GM18868 (cell line): ENCODE data around the gene DCAF6.
"Not testable (repeated sequence)": the region's sequence is repeated elsewhere in the genome, so short reads cannot be mapped to it uniquely, and the experiment has no call there.

ENCODE experiments used
- ATAC-seq: cut with Tn5 transposase; IDR thresholded peaks from one replicate; pipeline ENCODE4 v1.9.1; 2021; ENCODE audit warnings: mild to moderate bottlenecking, moderate library complexity; ENCODE audit not compliant: unreplicated experiment

The DCAF6 gene, protein sequence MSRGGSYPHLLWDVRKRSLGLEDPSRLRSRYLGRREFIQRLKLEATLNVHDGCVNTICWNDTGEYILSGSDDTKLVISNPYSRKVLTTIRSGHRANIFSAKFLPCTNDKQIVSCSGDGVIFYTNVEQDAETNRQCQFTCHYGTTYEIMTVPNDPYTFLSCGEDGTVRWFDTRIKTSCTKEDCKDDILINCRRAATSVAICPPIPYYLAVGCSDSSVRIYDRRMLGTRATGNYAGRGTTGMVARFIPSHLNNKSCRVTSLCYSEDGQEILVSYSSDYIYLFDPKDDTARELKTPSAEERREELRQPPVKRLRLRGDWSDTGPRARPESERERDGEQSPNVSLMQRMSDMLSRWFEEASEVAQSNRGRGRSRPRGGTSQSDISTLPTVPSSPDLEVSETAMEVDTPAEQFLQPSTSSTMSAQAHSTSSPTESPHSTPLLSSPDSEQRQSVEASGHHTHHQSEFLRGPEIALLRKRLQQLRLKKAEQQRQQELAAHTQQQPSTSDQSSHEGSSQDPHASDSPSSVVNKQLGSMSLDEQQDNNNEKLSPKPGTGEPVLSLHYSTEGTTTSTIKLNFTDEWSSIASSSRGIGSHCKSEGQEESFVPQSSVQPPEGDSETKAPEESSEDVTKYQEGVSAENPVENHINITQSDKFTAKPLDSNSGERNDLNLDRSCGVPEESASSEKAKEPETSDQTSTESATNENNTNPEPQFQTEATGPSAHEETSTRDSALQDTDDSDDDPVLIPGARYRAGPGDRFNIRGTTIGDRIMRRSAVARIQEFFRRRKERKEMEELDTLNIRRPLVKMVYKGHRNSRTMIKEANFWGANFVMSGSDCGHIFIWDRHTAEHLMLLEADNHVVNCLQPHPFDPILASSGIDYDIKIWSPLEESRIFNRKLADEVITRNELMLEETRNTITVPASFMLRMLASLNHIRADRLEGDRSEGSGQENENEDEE

GRCh38 chr1:167936068-167936929, at the start of gene DCAF6:
TSS of gene DCAF6 (plus strand) at chr1:167936683. CDS start at chr1:167936912, 229 bp downstream.
- peak; percentile 77 for ATAC-seq

- ATAC-seq: not testable (repeated sequence)
Observed at GRCh38 chr1:167887187-167887586, 49.3 kb upstream of the DCAF6 start.

DNA sequence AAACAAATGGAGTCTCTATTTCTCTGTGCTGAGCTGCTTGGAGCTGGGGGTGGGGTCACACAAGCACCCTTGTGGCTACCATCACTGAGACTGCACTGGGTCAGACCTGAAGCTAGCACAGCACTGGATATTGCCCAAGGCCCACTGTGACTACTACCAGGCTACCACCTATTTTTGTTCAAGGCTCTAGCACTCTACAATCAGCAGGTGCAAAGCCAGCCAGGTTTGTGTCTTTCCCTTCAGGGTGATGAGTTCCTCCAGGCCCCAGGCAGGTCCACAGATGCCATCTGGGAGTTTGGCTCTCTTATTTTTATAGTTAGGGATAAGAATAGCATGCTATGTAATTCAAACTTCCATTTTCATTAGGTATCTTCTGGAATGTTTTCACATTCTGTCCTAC, 46.1 kb upstream of the DCAF6 start:
- no peak for ATAC-seq

- ATAC-seq: no peak
Observed at GRCh38 chr1:167893798-167894197, 42.7 kb upstream of the DCAF6 start.

GRCh38 chr1:167898578-167899222, 37.8 kb upstream of the DCAF6 start:
- no peak for ATAC-seq

- peak; percentile 93 for ATAC-seq
Observed at GRCh38 chr1:167899253-167899681, 37.2 kb upstream of the DCAF6 start.

GRCh38 chr1:167900907-167901306, 35.6 kb upstream of the DCAF6 start:
- no peak for ATAC-seq

GRCh38 chr1:167904652-167905130, 31.8 kb upstream of the DCAF6 start:
- no peak for ATAC-seq

- no peak for ATAC-seq
Observed at GRCh38 chr1:167905182-167905581, 31.3 kb upstream of the DCAF6 start.

GRCh38 chr1:167905671-167906070, 30.8 kb upstream of the DCAF6 start:
- no peak for ATAC-seq

DNA sequence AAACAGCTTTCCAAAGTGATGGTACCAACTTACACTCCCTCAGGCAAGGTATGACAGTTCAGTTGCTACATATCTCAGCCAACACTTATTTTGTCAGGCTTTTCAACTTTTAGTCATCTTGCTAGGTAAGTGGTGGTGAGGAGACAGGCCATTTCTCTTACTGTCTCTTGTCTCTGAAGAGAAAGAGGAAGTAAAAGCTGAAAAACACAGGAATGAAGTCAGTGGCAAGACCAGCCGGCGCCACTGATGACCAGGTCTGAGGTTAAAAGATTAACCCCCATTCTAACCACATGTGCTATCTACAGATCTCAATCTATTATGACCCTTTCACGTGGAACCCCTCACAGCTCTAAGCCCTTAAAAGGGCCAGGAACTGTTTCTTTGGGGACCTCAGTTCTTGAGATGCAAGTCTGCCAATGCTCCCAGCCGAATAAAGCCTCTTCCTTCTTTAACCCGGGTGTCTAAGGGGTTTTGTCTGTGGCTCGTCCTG, 26.7 kb upstream of the DCAF6 start:
- ATAC-seq: no peak

GRCh38 chr1:167910530-167910929, 26.0 kb upstream of the DCAF6 start:
- no peak for ATAC-seq

- ATAC-seq: no peak
Observed at GRCh38 chr1:167911413-167911812, 25.1 kb upstream of the DCAF6 start.

- no peak for ATAC-seq
Observed at GRCh38 chr1:167912294-167912693, 24.2 kb upstream of the DCAF6 start.

DNA sequence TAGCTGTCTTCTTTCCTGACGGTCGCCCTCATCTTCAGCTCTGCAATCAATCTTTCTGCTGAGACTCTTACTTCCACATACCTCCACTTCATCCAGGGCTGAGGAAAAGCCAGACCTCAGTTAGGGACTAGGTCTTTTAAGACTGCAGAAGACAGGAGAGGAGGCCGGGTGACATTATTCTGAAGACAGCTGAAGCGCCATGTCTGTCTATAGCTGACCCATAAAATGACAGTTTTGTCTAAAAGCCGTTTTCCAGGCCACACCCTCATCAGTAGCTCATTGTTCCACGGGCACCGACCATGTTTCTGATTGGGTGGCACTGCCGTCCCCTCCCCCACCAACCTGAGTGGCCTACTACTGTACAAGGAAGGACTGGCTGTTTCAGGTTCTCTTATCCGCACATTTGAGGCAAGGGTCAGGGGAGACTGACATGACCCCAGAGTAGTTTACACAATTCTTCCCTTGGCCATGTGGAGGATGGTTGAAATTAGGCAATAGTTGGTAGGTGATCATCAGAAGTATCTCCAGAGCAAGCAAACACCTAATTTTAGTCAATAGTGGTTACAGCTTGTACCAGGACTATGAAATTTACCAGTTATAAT, 22.5 kb upstream of the DCAF6 start, which contains the start of gene ADCY10:
Gene ADCY10 (minus strand): TSS at position 240 of the 602 bp plus-strand sequence. CDS start 8,994 bp downstream, outside the sequence.
- no peak for ATAC-seq

- no peak for ATAC-seq
Observed at GRCh38 chr1:167915569-167915968, 20.9 kb upstream of the DCAF6 start.

DNA sequence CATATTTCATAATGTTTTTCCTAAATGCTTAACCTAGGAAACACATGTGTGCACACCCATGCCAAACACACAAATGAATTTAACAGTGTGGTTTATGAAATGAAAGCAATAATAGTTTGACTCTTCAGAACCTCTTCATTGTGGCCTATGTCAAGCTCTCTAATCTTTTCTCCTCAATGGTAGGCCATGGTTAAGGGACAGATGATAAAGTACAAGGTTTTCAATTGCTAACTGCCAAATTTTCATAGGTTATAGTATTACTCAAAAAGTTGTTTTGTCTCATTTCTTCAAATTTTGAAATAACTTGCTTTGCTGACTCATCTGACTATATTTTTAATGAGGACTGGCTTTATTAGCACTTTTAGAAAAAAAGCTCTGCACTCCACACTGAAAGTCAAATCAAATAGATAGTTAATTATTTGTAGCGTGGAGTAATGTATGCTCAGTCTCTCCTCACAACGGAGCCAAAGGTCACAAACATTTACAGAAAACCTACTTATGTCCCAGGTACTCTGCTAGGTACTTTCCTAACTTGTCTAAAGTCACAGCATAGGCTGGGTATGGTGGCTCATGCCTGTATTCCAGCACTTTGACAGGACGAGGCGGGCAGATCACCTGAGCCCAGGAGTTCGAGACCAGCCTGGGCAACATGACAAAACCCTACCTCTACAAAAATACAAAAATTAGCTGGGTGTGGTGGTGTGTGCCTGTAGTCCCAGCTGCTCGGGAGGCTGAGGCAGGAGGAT, 19.5 kb upstream of the DCAF6 start:
- no peak for ATAC-seq

- ATAC-seq: peak; percentile 70
Observed at GRCh38 chr1:167922023-167922422, 14.5 kb upstream of the DCAF6 start.
